Mesenteric fat pad (tissue), 1 donor: ENCODE data around the gene PKD2L2. TPM values are rescaled to one million over a fixed set of nuclear protein-coding genes. Genes with fewer than 3 reads are reported as not detected.
"Not testable (repeated sequence)": the region's sequence is repeated elsewhere in the genome, so short reads cannot be mapped to it uniquely, and the experiment has no call there.

Source experiments
- DNase-seq: peaks from one replicate; pipeline ENCODE4 v3.0.0-alpha.2; 2020; ENCODE audit warnings: low spot score
- total RNA-seq: library from RNA; stranded (reverse); fragmentation: NEBNext Ultra II Directional; extraction: Animal tissue kit (Norgen Biotek cat#: 25700); gene quantifications from one replicate; pipeline ENCODE4 v1.2.1, GENCODE V29; 2021
- donor health status: DM: yes; HTN: yes; CAD: no.

Gene PKD2L2
- total RNA-seq, 1 donor from 2014 or later, result not detected

DNA sequence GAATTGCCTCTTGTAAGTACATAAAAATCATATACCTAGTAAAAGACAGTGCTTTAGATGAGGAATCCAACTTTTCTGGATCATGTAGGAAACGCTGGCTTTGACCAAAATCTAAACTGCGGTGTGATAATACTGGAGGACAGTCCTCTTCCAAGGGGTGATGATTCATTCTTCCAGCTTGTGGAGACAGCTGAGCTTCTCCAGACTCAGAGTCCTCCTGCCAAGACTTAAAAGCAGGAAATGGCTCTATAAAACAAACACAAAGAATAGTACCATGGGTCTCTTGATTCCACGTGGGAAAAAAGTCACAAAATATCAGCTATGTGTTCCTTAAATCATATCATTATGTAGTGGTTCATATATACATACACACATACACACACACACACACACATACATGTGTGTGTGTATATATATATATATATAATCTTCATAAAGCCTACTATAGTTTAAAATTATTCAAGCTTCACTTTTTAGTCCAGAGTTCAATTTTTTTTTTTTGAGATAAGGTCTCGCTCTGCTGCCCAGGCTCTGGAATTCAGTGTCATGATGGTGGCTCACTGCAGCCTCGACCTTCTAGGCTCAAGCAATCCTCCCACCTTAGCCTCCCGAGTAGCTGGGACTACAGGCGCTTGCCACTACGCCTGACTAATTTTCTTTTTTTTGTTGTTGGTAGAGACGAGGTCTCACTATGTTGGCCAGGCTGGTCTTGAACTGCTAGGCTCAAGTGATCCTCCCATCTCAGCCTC, 65.0 kb downstream of the PKD2L2 start:
- DNase-seq, result no peak

DNA sequence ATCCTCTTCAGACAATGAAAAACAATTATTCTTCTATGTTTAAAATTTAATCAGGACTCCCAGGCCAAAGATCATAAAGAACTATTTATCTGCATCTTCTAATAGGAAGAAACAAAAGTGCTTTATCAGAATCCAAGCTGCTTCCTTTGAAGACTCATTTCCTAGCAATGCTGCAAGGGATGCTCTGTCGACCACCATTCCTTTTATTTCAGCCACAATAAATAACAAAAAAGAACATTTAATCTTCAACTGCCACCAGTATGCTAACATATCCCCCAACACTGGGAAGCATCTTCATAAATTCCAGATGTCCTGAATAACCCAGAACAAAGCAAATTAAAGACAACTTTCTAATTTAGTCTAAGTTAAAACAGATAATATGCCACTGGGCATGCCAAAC, 68.7 kb downstream of the PKD2L2 start:
- DNase-seq, result no peak

DNA sequence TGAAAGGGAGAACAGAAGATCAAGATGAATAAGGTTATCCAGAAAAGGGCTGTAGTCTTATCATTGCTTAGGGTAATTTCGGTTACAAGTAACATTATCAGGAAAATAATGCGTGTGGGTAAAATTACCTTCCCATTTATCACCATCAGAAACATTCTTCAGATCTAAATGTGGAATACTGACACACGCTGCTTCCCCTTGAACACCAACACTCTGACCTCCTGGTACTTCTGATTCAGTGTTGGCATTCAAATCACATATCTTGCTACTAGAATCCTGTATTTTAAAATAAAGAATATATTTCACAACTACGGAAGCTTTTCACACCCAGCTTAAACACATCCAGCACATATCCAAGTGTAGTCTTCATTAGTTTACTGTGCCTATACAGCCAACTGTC, 70.2 kb downstream of the PKD2L2 start:
- no peak for DNase-seq

DNA sequence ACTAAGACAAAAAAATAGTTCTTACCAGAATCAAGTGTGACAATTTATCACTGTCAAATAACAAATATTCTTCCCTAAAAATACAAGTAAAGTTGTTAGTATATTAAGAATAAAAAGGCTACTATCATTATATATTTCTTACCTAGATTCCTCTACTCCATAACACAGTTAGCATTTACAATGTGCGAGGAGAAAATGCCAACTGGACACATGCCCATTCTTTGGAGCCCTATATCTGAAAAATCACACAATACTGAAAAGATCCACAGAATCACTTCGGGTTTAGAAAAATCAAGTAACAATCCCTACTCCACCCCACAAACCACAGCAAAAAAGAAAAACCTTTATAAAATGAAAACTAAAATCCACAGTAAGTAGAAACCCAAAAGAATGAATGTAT, 70.9 kb downstream of the PKD2L2 start:
- DNase-seq, result no peak

DNA sequence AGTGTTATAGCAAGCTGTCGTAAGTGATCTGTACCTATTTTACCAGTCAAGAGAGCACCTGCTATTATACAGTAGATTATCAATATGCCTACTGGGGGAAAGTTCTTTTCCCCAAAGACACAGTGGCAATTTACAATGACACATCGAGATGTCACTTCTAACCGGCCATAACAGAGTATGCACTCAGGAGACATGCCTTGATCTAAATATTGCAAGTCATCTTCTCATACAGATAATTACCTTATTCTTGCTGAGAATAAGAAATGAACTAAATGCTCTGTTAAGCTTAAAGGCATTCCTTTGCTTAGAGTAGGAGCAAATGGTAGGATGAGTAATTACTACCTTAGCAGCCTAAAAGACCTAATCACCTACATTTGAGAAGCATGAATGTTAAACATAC, 71.6 kb downstream of the PKD2L2 start:
- no peak for DNase-seq

DNA sequence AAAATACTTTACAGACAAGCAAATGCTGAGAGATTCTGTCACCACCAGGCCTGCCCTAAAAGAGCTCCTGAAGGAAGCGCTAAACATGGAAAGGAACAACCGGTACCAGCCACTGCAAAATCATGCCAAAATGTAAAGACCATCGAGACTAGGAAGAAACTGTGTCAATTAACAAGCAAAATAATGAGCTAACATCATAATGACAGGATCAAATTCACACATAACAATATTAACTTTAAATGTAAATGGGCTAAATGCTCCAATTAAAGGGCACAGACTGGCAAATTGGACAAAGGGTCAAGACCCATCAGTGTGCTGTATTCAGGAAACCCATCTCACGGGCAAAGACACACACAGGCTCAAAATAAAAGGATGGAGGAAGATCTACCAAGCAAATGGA, 81.1 kb downstream of the PKD2L2 start:
- DNase-seq, result not testable (repeated sequence)

DNA sequence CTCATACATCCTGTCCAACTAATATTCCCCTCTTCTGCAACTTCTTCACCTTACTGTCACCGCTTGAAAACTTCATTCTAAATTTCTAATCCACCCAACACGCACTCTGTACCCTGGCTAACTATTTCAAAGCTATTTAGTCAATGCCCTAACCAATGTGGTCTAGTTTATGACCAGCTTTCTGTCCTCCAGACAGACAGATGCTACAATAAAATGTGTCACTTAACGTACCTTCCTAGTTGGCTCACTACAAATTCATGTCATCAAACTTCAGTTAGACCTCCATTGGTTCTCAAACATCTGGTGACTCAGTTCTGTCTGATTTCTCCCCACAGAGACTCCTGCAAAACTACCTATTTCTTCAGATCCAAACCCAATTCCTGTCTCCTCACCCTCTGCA, 86.0 kb downstream of the PKD2L2 start:
- DNase-seq, result no peak

DNA sequence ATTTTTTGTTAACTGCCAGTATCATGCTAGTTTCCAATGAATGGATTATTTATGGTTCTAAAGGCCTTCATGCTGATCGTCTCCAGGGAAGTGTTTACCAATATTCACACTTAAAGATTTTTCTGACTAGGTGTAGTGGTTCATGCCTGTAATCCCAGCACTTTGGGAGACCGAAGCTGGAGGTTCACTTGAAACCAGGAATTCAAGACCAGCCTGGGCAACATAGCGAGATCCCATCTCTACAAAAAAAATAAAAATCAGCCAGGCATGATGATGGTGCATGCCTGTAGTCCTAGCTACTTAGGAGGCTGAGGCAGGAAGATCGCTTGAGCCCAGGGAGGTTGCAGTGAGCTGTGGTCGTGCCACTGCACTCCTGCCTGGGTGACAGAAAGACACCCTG, 100.2 kb downstream of the PKD2L2 start:
- no peak for DNase-seq

Other genes starting within 250 kb of the PKD2L2 start
- gene KLHL3, start 153.4 kb upstream of the PKD2L2 start, total RNA-seq, result 3.5 TPM
- 24.3 TPM for gene HNRNPA0, start 135.1 kb upstream of the PKD2L2 start, total RNA-seq
- 0.64 TPM for gene MYOT, start 21.6 kb upstream of the PKD2L2 start, total RNA-seq
- 39.3 TPM for gene FAM13B, start 143.6 kb downstream of the PKD2L2 start, total RNA-seq
- not detected for gene WNT8A, start 194.6 kb downstream of the PKD2L2 start, total RNA-seq
- 0.71 TPM for gene NME5, start 250.0 kb downstream of the PKD2L2 start, total RNA-seq